ENCODE data around the gene GRIN2A.

- TF ChIP-seq CTCF (IDR thresholded peaks at IDR 0.05) = no peak
- TF ChIP-seq POLR2A (IDR thresholded peaks at IDR 0.05; ENCODE audit: low read depth) = no peak
- no peak for TF ChIP-seq EP300 (IDR thresholded peaks at IDR 0.05)
- no peak for TF ChIP-seq POLR2AphosphoS5 (IDR thresholded peaks at IDR 0.05)
These were observed 277.7 kb downstream of the GRIN2A start for GRCh38 chr16:9904526-9904925.
